AG20443 (cell line): ENCODE results near the gene PLAU.
"Not testable (repeated sequence)": the region's sequence is repeated elsewhere in the genome, so short reads cannot be mapped to it uniquely, and the experiment has no call there.

Experiments used
- DNase-seq: peaks from one replicate; pipeline ENCODE4 v3.0.0; 2012; ENCODE audit warnings: low spot score, mixed read lengths

Gene PLAU

DNA sequence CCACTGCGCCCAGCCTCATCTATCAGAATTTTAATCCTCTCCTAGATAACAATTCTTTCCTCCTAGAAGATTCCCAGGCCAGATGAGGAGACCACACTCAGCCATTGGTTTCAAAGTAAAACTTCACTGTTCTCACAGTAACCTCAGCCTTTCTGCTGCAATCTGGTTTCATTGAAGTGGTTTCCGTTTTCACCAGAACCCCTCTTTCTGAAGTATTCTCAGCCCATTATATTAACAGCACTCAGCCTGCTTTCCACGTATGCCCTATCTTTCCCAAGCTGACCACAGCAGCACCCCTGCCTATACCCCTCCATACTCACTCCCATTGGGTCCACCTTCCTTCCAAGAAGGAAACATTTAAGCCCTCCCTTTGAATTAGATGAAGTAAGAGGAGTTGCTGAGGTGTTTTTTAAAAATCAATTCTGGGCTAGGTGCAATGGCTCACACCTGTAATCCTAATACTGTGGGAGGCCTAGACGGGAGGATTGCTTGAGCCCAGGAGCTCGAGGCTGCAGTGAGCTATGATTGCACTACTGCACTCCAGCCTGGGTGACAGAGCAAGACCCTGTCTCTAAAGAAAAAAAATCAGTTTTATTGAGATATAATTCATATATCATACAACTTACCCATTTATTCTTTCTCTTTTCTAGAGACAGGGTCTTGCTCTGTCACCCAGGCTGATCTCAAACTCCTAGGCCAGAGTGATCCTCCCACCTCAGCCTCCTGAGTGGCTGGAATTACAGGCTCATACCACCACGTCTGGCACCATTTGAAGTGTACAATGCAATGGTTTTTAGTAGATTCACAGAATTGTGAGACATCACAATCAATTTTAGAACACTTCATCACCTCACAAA, 11.3 kb downstream of the PLAU start:
- DNase-seq: no peak

DNA sequence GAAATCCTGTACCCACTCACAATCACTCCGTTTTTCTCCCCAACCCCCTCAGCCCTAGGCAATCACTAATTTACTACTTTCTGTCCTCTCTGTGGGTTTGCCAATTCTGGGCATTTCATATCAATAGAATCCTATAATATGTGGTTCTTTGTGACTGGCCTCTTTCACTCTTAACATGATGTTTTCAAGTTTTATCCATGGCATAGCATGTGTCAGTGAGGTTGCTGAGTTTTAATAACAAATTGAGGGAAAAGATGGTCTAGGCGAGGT, 11.9 kb downstream of the PLAU start:
- no peak for DNase-seq

DNA sequence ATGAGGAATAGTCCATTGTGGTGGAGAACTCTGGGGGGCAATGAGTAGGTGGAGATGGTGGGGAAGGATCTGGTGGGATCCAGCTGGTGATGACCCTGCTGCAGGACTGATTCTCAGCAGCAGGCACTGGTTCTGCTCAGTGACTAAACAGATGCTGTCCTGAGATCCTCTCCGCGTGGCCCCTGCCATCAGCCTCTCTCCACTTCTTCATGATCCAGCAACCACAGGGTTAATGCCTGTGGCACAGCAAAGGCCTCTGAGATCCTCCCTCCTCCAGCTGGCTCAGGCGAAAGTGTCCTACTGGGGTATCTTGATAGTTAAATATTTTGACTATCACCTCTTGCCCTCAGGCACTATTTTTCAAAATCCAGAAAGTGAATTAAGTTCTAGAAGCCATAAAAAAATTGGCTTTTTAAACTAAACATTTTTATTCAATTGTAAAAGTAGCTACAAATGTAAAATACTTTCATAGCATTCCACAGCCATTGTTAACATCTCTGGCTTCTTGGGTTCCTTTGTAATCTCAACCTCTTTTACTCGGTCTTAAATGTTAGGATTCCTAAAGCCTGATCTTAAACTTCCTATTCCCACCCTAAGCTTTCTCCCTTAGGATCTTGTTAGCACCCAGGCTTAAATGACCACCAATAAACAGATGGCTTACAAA, 13.1 kb downstream of the PLAU start:
- no peak for DNase-seq

DNA sequence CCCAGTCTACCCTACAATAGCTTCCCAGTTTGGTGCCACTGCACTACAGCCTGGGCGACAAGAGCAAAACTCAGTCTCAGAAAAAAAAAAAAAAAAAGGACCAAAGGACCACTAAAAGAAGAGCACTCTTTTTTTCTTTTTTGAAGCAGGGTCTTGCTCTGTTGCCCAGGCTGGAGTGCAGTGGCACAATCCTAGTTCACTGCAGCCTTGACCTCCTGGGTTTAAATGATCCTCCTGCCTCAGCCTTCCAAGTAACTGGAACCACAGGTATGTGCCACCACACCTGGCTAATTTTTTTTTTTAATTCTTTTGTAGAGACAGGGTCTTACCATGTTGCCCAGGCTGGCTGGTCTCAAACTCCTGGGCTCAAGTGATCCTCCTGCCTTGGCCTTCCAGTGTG, 14.0 kb downstream of the PLAU start:
- no peak for DNase-seq

DNA sequence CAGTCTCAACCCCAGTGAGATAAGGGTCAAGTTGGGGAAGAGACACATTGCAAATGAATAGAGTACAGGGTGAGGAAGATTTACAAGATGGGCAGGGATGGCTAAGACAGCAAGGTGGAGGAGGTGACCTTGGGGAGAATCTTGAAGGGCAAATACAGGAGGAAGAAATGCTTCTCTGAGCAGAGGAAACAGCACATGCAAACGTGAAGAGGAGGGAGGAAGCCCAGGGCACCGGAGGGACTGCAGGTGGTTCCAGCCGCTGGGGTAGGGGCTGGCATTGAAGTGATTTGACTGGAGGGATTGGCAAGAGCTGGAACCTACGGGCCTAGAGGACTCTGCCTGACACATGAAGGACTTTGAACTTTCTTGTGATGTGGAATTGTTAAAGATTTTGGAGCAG, 14.6 kb downstream of the PLAU start:
- DNase-seq: no peak

DNA sequence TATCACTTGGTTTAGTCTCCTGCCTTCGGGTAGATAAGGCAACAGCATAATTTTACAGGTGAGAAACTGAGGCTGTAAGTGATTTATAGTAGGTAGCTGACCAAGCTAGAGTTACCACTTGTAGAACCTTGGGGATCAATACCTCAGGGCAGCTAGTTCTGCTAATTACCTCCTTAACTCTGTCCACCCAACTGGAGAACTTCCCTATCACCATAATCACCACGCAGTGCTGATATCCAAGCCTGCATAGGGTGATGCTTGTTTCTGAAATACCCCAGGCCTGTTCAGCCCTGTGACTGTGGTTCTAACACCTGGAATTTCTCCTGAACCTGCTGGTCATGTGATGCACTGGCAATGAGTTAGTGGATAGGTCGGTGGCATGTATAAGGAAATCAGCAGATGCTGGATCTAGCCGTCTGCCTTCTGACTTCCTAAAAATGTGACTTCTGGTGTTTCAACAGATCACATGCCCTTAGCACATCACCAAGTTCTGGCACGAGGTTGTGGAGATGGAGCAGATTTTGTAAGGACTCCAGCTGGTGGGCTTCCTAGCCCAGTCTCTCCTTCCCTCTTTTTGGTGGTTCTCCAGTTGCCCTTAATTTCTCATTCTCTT, 15.3 kb downstream of the PLAU start:
- DNase-seq: no peak

DNA sequence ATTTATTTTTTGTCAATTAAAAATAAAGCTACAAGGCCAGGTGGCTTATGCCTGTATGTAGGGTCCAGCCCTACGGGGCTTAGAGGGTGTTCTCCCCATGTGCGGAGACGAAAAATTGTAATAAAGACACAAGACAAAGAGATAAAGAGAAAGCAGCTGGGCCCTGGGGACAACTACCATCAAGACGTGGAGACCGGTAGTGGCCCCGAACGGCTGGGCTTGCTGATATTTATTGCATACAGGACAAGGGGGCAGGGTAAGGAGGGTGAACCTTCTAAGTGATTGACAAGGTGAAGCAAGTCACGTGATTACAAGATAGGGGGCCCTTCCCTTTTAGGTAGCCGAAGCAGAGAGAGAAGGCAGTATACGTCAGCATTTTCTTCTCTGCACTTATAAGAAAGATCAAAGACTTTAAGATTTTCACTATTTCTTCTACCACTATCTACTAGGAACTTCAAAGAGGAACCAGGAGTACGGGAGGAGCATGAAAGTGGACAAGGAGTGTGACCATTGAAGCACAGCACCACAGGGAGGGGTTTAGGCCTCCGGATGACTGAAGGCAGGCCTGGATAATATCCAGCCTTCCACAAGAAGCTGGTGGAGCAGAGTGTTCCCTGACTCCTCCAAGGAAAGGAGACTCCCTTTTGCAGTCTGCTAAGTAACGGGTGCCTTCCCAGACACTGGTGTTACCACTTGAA, 19.8 kb downstream of the PLAU start:
- DNase-seq: not testable (repeated sequence)

DNA sequence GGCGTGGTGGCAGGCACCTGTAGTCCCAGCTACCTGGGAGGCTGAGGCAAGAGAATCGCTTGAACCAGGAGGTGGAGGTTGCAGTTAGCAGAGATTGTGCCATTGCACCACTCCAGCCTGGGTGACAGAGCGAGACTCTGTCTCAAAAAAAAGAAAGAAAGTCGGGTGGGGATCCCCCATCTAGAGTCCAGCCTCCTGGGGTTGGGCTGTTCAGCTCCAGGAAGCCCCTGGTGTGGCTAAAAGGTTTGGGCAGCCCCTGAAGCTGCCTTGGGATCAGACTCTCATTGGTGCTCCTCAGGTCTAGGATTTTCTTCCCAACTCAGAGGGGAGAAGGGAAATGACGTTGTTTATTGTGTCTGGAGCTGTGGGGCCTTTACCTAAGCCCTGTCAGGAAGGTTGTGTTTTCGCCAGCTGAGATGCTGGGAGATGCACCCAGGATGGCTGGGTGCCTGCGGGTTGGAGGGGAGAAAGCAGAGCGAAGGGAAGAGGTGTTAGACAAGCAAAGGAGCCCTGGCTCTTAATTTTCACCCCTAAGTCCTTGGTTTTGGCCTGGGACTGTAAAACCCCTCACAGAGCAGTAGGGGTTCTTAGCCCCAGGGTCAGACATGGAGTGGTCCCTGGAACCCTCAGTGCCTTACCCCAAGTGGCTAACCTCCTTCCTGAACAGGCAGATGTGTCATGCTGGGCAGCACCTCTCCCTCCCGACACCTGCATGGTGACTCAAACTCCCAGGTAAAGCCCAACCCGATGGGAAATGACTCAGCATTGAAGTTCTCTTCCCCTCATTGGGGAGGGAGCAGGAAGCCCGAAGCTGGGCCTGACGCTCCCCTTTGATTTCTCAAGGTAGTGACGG, 21.1 kb downstream of the PLAU start:
- no peak for DNase-seq

DNA sequence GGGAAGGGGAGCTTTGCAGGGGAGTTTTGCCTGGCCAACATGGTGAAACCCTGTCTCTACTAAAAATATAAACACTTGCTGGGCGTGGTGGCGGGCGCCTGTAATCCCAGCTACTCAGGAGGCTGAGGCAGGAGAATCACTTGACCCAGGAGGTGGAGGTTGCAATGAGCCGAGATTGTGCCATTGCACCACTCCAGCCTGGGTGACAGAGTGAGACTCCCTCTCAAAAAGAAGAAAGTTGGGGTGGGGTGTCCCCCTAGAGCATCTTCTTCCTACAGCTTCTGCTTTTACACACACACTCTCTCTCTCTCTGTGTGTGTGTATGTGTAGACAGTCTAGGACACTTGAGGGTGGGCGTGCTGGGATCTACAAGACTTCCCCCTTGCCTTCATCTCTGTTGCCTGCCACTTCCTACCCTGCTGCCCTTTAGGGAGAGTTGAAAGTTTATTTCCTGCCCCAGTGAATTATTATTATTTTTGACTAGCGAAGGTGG, 21.7 kb downstream of the PLAU start:
- DNase-seq: no peak

DNA sequence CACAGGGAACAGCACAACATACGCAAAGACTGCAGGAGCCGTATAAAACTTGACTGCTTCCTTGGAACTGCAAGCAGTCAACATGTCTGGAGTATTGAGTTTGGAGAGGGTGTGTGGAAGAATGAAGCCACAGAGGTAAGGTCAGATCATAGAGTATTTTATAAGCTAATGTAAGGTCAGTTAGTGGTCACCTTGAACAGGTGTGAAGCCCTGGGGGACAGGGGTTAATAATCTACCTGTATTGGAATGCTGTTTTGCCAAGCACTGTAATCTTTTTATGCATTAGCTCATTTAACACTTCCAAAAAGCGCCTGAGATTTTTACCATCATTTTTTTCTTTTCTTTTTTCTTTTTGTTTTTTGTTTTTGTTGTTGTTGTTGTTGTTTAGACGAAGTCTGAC, 23.1 kb downstream of the PLAU start:
- no peak for DNase-seq

DNA sequence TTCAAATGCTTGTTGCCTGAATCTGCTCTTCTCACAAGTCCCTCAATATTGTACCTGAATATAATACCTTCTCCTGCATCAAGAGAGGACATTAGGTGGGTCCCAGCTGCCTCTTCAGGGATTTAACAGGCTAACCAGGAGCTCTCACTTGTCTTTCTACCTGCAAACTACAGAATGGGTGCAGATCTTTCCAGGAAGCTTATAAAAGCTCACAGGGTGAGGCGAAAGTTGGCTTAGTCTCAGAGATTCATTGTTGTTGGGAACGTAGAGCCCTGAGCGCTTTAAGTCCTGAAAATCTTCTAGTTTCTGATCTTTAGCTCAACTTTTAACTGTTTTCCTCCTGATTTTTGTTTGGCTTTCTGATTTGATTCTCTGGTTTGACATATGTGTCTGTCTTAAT, 25.0 kb downstream of the PLAU start:
- DNase-seq: no peak

DNA sequence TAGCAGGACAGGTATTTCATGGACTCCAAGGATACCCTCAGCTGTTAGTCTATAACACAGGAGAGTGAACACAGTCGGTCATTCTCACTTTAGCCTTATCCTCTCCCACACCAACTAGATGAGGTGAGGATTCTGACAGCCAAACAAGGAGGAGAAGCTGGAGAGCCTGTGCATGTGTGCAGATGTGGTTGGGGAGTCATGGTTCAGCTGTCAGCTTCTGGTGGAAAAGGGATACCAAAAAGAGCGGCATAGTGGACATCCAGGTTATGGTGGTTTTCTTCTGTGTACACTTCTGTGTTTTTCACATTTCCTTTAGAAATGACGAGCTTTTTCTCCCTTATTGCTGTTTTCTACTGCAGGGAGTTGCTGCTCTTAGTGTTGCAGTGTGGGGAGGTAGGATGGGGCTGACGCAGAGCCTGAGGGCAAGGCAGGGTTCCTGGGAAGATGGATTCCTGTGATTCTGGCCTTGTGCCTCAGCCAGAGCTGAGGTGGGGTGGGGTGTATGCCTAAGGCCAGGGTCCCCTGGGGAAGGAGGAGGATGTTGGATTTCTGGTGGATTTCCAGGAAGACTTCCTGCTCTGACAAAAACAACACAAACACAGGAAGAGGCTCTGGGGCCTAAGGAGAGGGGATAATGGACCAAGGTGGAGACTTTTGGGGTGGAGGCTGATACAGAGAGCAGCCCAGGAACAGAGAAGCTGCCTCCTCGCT, 26.6 kb downstream of the PLAU start:
- no peak for DNase-seq

DNA sequence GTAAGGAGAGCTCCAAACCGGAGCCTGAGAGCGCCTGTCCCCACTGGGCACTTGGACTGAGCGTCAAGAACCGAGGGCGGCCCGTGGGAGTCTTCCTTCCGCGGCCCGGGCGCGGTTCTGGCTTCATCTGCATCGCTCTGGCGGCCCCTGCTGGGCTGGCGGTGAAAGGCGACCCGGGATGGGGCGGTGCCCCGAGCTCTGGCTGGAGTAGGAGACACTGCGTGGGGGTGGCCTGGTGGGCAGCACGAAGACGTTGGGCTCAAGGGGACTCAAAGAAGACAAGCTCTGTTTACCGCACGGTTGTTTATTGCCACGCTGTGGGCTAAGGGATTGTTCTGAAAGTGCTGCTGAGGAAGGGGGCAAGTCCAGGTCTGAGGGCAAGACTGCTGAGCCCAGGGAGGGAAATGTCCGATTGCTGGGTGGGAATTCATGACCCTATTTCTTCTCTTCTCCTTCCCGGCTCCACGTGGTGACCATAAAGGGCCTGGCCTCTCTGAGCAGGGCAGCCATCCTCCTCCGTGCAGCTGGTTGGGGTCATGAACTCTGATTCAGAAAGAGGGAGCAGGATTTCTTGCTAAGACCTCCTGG, 29.8 kb downstream of the PLAU start:
- DNase-seq: peak; percentile 95

DNA sequence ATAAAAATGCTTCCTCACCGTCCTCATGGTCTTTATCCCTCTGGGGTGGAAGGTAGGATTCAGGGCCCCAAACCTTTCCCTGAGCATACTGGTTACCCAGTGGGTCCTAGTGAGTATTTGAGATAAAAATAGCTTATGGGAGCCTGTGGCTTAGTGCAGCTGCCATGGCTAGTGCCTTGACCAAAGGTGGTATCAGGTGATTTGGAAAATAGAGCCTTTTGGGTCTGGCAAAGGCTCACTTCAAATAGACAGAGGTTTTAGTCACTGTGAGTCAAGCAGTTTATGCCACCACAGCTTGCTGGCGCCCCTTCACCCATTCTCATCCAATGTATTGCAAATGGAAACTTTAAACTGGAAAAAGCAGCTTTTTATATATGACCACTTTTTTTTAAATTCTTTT, 30.4 kb downstream of the PLAU start:
- DNase-seq: no peak

DNA sequence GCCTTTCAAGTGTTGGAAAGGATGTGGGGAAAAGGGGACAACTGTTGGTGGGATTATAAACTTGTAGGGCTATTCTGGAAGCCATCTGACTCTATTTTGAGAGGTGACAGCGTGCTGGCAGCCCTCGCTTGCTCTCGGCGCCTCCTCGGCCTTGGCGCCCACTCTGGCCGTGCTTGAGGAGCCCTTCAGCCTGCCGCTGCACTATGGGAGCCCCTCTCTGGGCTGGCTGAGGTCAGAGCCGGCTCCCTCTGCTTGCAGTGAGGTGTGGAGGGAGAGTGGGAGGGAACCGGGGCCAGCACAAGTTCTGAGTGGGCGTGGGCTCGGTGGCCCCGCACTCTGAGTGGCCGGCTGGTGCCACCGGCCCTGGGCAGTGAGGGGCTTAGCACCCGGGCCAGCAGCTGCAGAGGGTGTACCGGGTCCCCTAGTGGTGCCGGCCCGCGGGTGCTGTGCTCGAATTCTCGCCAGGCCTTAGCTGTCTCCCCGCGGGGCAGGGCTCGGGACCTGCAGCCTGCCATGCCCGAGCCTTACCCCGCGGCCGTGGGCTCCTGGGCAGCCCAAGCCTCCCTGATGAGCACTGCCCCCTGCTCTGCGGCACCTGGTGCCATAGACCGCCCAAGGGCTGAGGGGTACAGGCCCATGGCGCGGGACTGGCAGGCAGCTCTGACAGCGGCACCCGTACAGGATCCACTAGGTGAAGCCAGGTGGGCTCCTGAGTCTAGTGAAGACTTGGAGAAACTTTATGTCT, 33.6 kb downstream of the PLAU start:
- DNase-seq: no peak

DNA sequence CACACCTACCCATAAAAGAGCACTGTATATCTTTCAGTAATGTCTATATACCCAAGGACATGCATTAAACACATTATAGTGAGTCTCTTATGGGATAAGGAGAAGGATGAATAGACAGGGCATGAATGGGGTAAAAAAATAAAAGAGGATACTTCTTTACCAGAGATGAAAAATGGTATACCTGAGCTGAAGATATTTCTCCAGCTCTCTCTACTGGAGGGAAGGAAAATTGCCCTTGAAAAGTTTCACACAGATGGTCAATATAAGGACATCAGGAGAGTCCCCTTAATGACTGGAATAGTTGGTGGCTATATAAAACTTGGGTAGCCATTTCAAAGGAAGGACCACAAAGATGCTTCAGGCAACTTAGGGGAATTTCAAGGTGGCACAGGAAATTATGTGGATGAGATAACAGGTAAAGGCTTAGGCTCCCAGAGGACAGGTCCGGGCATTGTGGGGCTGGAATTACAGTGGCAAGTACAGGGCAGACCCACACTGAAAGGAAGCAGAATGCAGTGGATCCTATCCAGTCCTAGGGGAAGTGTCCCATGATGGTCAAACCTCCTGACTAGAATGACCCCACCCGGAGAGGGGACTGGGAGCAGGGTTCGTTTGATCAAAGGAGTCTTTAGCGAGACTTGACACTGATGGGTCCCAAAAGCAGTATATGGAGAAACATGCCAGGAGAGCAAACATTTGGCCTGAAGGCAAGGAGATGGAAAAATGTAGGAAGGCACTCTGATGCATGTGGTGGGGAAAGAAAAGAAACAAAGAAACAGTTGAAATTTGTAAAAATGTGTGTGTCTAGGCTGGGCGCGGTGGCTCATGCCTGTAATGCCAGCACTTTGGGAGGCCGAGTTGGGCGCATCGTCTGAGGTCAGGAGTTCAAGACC, 35.6 kb downstream of the PLAU start:
- DNase-seq: no peak

DNA sequence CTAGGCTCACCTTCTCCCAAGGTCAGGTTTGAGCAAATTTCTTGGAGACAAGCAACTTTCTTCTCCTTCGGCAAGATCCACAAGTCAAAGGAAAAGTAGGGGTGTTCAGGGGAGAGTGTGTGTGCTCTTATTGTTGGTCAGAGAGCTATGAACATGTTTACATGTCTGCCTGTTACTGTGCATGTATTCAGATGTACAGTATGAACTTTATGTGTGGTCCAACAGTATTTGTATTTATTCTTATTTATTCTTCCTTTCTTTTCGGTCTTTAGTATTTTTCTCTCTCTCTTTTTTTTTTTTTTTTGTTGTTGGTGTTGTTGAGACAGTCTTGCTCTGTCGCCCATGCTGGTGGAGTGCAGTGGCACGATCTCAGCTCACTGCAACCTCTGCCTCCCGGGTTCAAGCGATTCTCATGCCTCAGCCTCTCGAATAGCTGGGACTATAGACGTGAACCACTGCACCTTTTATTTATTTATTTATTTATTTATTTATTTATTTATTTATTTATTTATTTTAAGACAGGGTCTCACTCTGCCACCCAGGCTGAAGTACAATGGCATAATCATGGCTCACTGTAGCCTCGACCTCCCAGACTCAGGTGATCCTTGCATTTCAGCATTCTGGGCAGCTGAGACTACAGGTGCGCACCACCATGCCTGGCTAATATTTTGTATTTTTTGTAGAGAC, 38.2 kb downstream of the PLAU start:
- no peak for DNase-seq
